ENCODE measurements around the gene PRKG1.

- no peak for TF ChIP-seq CEBPB (IDR thresholded peaks at IDR 0.05)
- no peak for TF ChIP-seq TEAD4 (IDR thresholded peaks at IDR 0.05)
- TF ChIP-seq FOXM1 (IDR thresholded peaks at IDR 0.05; ENCODE audit: borderline replicate concordance, low read depth), result no peak
- TF ChIP-seq, protein P1, sequence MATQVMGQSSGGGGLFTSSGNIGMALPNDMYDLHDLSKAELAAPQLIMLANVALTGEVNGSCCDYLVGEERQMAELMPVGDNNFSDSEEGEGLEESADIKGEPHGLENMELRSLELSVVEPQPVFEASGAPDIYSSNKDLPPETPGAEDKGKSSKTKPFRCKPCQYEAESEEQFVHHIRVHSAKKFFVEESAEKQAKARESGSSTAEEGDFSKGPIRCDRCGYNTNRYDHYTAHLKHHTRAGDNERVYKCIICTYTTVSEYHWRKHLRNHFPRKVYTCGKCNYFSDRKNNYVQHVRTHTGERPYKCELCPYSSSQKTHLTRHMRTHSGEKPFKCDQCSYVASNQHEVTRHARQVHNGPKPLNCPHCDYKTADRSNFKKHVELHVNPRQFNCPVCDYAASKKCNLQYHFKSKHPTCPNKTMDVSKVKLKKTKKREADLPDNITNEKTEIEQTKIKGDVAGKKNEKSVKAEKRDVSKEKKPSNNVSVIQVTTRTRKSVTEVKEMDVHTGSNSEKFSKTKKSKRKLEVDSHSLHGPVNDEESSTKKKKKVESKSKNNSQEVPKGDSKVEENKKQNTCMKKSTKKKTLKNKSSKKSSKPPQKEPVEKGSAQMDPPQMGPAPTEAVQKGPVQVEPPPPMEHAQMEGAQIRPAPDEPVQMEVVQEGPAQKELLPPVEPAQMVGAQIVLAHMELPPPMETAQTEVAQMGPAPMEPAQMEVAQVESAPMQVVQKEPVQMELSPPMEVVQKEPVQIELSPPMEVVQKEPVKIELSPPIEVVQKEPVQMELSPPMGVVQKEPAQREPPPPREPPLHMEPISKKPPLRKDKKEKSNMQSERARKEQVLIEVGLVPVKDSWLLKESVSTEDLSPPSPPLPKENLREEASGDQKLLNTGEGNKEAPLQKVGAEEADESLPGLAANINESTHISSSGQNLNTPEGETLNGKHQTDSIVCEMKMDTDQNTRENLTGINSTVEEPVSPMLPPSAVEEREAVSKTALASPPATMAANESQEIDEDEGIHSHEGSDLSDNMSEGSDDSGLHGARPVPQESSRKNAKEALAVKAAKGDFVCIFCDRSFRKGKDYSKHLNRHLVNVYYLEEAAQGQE (IDR thresholded peaks at IDR 0.05; ENCODE audit: low read depth), result no peak
Observed at GRCh38 chr10:51215951-51216834, 141.9 kb downstream of the PRKG1 start.

All from Ishikawa (cell line).